Astrocyte (in vitro differentiated cells and primary cell): Measurements from ENCODE around the gene NOX4. TPM values are rescaled to one million over a fixed set of nuclear protein-coding genes. Genes with fewer than 3 reads are reported as not detected.
A peak's percentile ranks its signal among the peaks of the same experiment; 100 is the strongest.

ENCODE experiments used
- DNase-seq: peaks from one replicate; pipeline ENCODE4 v3.0.0-alpha.2; 2010; ENCODE audit warnings: low read depth
- FAIRE-seq: peaks from 2 replicates; lab custom pipeline; 2011; peaks lifted over from hg19 to GRCh38; lab: Jason Lieb, UNC
- H2AFZ ChIP-seq: 2 replicates; pipeline ENCODE4 v1.6.0; 2012; ENCODE audit warnings: low read depth, low read length, inconsistent platforms
- H3K27ac ChIP-seq: 2 replicates; pipeline ENCODE4 v1.5.1; 2011; ENCODE audit warnings: low read depth, low read length, inconsistent platforms
- H3K27me3 ChIP-seq: 2 replicates; pipeline ENCODE4 v1.6.0; 2011; ENCODE audit warnings: low read length, inconsistent platforms; ENCODE audit not compliant: insufficient read depth
- H3K36me3 ChIP-seq: 2 replicates; pipeline ENCODE4 v1.5.1; 2011; ENCODE audit warnings: low read length, inconsistent platforms; ENCODE audit not compliant: insufficient read depth
- H3K4me1 ChIP-seq: 2 replicates; pipeline ENCODE4 v1.5.1; 2011; ENCODE audit warnings: low read length, inconsistent platforms; ENCODE audit not compliant: insufficient read depth
- H3K4me2 ChIP-seq: 2 replicates; pipeline ENCODE4 v1.6.0; 2012; ENCODE audit warnings: low read length, inconsistent platforms
- H3K4me3 ChIP-seq: 2 replicates; pipeline ENCODE4 v1.5.1; 2011; ENCODE audit warnings: low read depth, mild to moderate bottlenecking, low read length, inconsistent platforms; ENCODE audit not compliant: insufficient read depth
- H3K79me2 ChIP-seq: 2 replicates; pipeline ENCODE4 v1.6.0; 2012; ENCODE audit warnings: mild to moderate bottlenecking, low read length, inconsistent platforms; ENCODE audit not compliant: insufficient read depth
- H3K9ac ChIP-seq: 2 replicates; pipeline ENCODE4 v1.6.0; 2012; ENCODE audit warnings: mild to moderate bottlenecking, low read length, inconsistent platforms
- H3K9me3 ChIP-seq: 2 replicates; pipeline ENCODE4 v1.5.1; 2012; ENCODE audit warnings: low read depth, mild to moderate bottlenecking, low read length, inconsistent platforms; ENCODE audit not compliant: insufficient read depth
- H4K20me1 ChIP-seq: 2 replicates; pipeline ENCODE4 v1.6.0; 2012; ENCODE audit warnings: low read length, inconsistent platforms; ENCODE audit not compliant: insufficient read depth
- H3K27ac Mint-ChIP-seq: one replicate; pipeline ENCODE4 v1.8.0; 2021; ENCODE audit warnings: mild to moderate bottlenecking, mixed read lengths; ENCODE audit not compliant: unreplicated experiment
- H3K27me3 Mint-ChIP-seq: one replicate; pipeline ENCODE4 v1.8.0; 2021; ENCODE audit warnings: low read depth, mixed read lengths; ENCODE audit not compliant: unreplicated experiment
- H3K36me3 Mint-ChIP-seq: one replicate; pipeline ENCODE4 v1.8.0; 2021; ENCODE audit warnings: low read depth, mixed read lengths; ENCODE audit not compliant: unreplicated experiment
- H3K4me1 Mint-ChIP-seq: one replicate; pipeline ENCODE4 v1.8.0; 2021; ENCODE audit warnings: low read depth, mixed read lengths; ENCODE audit not compliant: unreplicated experiment
- H3K4me3 Mint-ChIP-seq: one replicate; pipeline ENCODE4 v1.8.0; 2021; ENCODE audit warnings: mild to moderate bottlenecking, moderate library complexity, mixed read lengths; ENCODE audit not compliant: unreplicated experiment
- H3K9me3 Mint-ChIP-seq: one replicate; pipeline ENCODE4 v1.8.0; 2021; ENCODE audit warnings: mild to moderate bottlenecking, mixed read lengths; ENCODE audit not compliant: unreplicated experiment
- CTCF ChIP-seq: IDR thresholded peaks from 2 replicates; pipeline ENCODE4 v1.5.1; 2011; ENCODE audit warnings: low read depth, mild to moderate bottlenecking, inconsistent platforms, low read length, moderate library complexity; ENCODE audit not compliant: insufficient read depth
- EZH2 ChIP-seq: IDR thresholded peaks from 2 replicates; pipeline ENCODE4 v1.6.1; 2012; ENCODE audit warnings: mild to moderate bottlenecking, low read length, inconsistent platforms; ENCODE audit not compliant: insufficient read depth
- total RNA-seq: library from RNA; stranded (reverse); gene quantifications from 2 replicates; pipeline ENCODE4 v1.2.1, GENCODE V29; 2021

NOX4 gene
- total RNA-seq, 1 donor from 2014 or later = 36.5 TPM

GRCh38 chr11:89477175-89477574 is 14.0 kb downstream of the NOX4 start:
- no peak overlapping the region for H2AFZ ChIP-seq
- H3K4me3 ChIP-seq = no peak overlapping the region
- no peaks in the 10 kb centered on the region for H3K4me1 ChIP-seq
- Mint-ChIP-seq H3K27ac (no peak overlapping the region), H3K27me3 (no peaks in the 10 kb centered on the region), H3K4me3 (no peak overlapping the region), H3K4me1 (peaks cover 2% of the 10 kb centered on the region), H3K36me3 (peaks cover 18% of the 10 kb centered on the region), H3K9me3 (no peaks in the 10 kb centered on the region)
- FAIRE-seq (no peak), DNase-seq (no peak)
- no peak overlapping the region for H3K9ac ChIP-seq
- no peak overlapping the region for H3K27ac ChIP-seq
- peaks cover 7% of the 10 kb centered on the region for H3K79me2 ChIP-seq
- H4K20me1 ChIP-seq = no peaks in the 10 kb centered on the region
- no peak for TF ChIP-seq CTCF
- TF ChIP-seq EZH2 = no peak
- H3K36me3 ChIP-seq = peaks cover 16% of the 10 kb centered on the region
- no peaks in the 10 kb centered on the region for H3K9me3 ChIP-seq
- H3K27me3 ChIP-seq = no peaks in the 10 kb centered on the region
- no peak overlapping the region for H3K4me2 ChIP-seq

GRCh38 chr11:89463266-89463780 is 27.9 kb downstream of the NOX4 start:
- Histone ChIP-seq H3K4me2 (no peak overlapping the region), H3K9me3 (no peaks in the 10 kb centered on the region), H3K9ac (no peak overlapping the region), H3K79me2 (peaks cover 16% of the 10 kb centered on the region), H3K36me3 (no peaks in the 10 kb centered on the region), H3K4me3 (no peak overlapping the region), H3K27ac (no peak overlapping the region), H2AFZ (no peak overlapping the region), H3K27me3 (no peaks in the 10 kb centered on the region), H3K4me1 (no peaks in the 10 kb centered on the region), H4K20me1 (no peaks in the 10 kb centered on the region)
- Mint-ChIP-seq H3K9me3 (peaks cover 7% of the 10 kb centered on the region), H3K36me3 (peaks cover 6% of the 10 kb centered on the region), H3K4me1 (peaks cover 16% of the 10 kb centered on the region), H3K27ac (no peak overlapping the region), H3K27me3 (no peaks in the 10 kb centered on the region), H3K4me3 (no peak overlapping the region)
- DNase-seq (no peak), FAIRE-seq (no peak)
- no peak for TF ChIP-seq CTCF
- no peak for TF ChIP-seq EZH2

- peaks cover 5% of the 10 kb centered on the region for H3K36me3 Mint-ChIP-seq
- Histone ChIP-seq H4K20me1 (peaks cover 12% of the 10 kb centered on the region), H3K27ac (no peak overlapping the region), H3K9ac (no peak overlapping the region), H3K4me2 (no peak overlapping the region), H3K9me3 (no peaks in the 10 kb centered on the region), H3K36me3 (peaks cover 2% of the 10 kb centered on the region), H3K27me3 (no peaks in the 10 kb centered on the region), H3K79me2 (peaks cover 52% of the 10 kb centered on the region), H3K4me1 (no peaks in the 10 kb centered on the region), H2AFZ (no peak overlapping the region), H3K4me3 (no peak overlapping the region)
- H3K27ac Mint-ChIP-seq = peak overlapping the region; percentile 64
- no peak overlapping the region for H3K4me3 Mint-ChIP-seq
- peaks cover 22% of the 10 kb centered on the region for H3K4me1 Mint-ChIP-seq
- DNase-seq = peak; percentile 12
- FAIRE-seq = no peak
- TF ChIP-seq EZH2 (no peak), CTCF (no peak)
- no peaks in the 10 kb centered on the region for H3K27me3 Mint-ChIP-seq
- H3K9me3 Mint-ChIP-seq = peaks cover 5% of the 10 kb centered on the region
Measured at GRCh38 chr11:89458716-89459115, 32.5 kb downstream of the NOX4 start.
